HG03025 (cell line): ENCODE results near the gene CAMK1G.

Experiments
- ATAC-seq: cut with Tn5 transposase; IDR thresholded peaks from one replicate; pipeline ENCODE4 v1.9.1; 2021; ENCODE audit warnings: mild to moderate bottlenecking, moderate library complexity; ENCODE audit not compliant: unreplicated experiment, low FRiP score

CAMK1G gene

GRCh38 chr1:209633335-209633997, 50.0 kb downstream of the CAMK1G start:
- ATAC-seq = no peak

GRCh38 chr1:209634005-209634737, 50.7 kb downstream of the CAMK1G start:
- ATAC-seq = no peak

DNA sequence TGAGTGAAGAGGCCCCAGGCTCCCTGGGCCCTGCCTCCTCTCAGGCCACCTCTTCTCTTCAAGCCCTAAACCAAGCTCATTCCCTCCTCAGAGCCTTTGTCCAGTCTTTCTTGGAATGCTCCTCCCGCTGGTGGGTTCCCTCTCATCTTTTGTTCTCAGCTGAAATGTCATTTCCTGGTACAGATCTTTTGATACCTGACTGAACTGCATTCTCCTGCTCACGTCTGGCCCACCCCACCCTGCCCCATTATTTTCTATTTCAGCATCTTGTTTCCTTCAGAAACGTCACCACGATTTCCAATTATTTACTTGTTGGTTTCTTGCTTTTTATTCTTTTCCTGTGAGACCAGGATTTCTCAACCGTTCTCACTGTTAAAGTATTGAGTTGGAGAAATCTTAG, 52.3 kb downstream of the CAMK1G start:
- ATAC-seq = no peak

DNA sequence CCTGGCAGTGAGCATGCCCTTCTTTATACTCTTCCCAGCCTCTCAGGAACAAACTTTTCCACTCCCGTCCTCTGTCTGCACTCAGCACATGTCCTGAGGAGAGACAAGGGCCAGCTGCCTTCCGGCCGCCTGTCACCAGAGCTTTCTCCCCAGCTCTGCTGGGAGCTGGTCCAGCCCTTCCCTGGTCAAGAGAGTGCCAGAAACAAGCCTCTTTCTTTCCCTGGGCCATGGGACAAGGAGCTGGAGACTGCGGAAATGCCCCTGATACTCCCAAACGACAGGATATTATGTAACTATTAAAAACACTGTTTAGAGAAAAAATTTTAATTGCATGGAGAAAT, 58.3 kb downstream of the CAMK1G start:
- ATAC-seq = no peak

GRCh38 chr1:209642816-209643215, 59.3 kb downstream of the CAMK1G start:
- no peak for ATAC-seq

GRCh38 chr1:209643285-209644020, 59.9 kb downstream of the CAMK1G start:
- no peak for ATAC-seq

GRCh38 chr1:209645574-209646452, 62.3 kb downstream of the CAMK1G start:
- no peak for ATAC-seq

DNA sequence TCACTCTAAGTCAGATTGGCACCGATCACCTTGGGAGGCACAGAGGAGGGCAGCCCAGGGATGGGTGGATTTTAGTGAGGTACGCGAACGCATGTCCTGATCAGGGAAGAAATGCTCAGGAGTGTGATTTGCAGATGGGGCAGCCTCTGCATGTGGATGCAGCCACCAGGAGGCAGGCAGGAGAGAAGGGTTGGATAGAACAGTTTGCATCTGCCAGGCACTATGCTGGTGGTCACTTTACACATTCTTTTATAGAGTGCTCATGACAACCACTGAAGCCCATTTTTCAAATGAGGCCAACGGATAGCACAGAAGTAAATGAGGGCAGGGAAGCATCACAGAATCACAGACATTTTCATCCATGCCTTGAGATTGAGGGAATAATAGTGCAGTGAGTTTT, 63.0 kb downstream of the CAMK1G start:
- ATAC-seq = no peak

DNA sequence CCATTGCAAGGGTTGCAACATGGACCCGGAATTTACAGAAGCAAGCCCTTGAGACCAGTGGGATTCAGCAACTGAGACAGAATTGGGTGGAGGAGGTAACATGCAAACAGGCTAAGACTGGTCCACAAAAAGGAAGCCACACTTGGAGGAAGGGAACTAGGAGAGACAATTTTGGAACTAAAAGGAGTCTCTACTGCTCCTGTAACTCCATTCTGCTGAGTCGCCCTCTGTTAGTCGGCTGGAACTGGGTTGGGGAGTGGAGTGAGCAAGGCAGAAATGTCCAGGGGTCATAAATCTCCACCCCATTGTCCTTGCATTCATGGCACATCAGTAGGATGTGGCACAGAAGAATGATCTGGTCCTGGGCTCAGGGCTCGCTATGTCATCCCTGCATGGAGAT, 63.6 kb downstream of the CAMK1G start:
- no peak for ATAC-seq

DNA sequence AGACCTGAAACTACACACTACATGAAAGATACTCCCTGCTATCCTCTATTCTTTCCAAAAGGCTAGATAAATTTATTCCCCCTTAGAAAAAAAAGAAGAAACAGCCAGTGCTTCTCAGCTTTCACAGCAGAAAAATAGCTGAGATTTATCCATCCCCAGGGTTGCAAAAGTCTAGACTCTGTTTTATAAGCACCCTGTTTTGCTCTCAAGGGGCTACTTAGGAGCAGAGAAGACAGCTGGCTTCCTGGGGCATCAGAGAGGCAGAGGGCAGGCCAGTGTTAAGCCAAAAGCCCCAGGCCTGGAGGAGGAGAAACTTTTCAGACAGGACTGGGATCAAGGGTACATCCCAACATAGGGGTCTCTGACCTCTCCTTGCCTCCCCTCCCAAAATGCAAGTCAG, 64.8 kb downstream of the CAMK1G start:
- ATAC-seq = no peak

- no peak for ATAC-seq
These were observed 65.6 kb downstream of the CAMK1G start for GRCh38 chr1:209648931-209649776.

DNA sequence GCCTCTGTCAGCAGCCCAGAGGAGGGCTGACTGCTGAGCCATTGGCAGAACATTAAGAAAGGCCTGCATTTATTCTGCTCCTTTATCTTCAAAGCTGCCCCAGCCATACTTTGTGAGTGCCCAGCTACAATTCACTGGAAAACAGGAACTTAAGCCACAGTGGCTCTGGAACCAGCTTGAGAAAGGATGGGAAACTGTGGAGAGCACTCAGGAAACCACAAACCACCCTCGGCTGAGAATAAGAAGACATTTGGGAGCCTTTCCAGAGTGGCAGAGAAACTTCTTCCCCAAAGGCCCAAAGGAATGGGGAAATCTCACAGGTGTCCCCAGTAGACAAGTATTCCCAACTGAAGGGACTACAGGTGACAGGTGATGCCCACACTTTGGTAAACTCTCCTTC, 66.9 kb downstream of the CAMK1G start:
- ATAC-seq = no peak

GRCh38 chr1:209651138-209651587, 67.6 kb downstream of the CAMK1G start:
- ATAC-seq = no peak

DNA sequence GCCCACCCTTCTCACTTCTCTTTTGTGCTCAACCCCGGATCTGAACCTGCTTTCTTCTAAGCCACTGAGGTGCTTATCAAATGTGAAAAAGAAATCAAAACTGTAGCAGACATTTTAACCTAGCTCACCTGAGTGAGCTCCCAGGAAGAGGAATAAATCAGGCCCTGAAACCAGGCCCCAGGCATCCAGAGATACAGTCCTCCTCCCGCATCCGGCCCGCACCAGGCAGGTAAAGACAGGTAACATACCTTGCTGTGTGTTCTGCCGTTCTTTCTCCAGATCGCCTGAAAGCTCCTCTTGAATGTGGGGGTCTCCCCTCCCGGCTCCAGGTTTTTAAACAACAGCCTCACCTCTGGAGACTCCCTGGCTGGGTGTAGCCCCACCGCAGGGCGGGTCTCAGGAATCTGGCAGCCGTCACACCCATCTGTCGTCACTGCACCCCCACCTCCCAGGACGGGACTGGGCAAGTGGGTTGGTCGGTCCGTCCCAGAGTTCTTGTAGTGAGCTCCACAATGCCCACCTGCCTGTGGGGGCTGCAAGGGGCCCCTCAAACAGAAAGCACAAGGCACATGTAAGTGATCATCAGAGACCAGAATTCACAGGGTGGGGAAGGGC, 68.7 kb downstream of the CAMK1G start, which contains the start of gene LAMB3:
TSS of gene LAMB3 (minus strand) at position 305 of the 615 bp plus-strand sequence. CDS start 1,481 bp downstream, outside the sequence.
- no peak for ATAC-seq

GRCh38 chr1:209652873-209653401, 69.4 kb downstream of the CAMK1G start:
- ATAC-seq = no peak

DNA sequence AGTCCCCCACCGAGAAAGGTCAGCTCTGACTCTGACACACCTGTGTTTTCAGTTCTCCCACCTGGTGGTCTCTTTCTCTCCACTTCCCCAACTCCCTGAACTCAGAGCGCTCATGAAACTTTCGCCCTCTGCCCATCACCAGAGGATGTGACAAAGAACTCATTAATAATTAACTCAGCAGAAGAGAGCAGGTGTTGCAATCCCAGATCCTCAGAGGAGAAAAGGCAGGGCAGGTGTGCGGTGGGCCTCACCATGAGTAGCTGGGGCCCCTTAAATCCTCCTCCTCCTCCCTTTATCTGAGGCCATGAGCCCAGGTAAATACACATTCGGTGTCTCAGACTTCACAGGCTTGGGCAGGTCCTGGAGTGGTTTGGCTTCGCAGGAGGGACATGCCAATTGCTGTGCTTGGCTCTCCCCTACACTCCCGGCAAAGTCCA, 70.4 kb downstream of the CAMK1G start:
- no peak for ATAC-seq

GRCh38 chr1:209655411-209656231, 72.1 kb downstream of the CAMK1G start:
- ATAC-seq = no peak
